ENCODE results near the gene SLC12A7. TPM values are rescaled to one million over a fixed set of nuclear protein-coding genes. Genes with fewer than 3 reads are reported as not detected.
A peak's percentile ranks its signal among the peaks of the same experiment; 100 is the strongest.

The SLC12A7 gene
- polyA plus RNA-seq, 1 donor (not counting 4 experiments of a cell fraction or from before 2014, with no cell fraction given), result 1.5 TPM

DNA sequence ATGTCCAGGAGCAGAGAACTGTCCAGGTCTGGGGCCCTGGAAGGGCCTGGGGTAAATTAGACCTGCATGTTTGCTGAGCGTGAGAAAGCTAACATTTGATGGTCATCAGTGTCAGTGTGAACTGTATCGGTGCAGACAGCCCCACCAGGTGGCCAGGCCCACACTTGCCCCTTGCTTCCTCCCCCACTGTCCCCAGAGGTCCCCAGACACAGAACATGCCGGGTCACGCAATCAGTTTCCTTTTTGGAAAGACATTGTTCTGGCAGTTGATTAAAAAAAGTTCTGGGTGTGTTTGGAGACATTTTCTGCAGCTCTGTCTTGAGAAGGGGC, 101.7 kb downstream of the SLC12A7 start:
- H3K27ac ChIP-seq (ENCODE audit: control insufficient read depth, insufficient read depth, low read length), result no peak overlapping the region
- no peaks in the 10 kb centered on the region for H3K36me3 ChIP-seq (ENCODE audit: control insufficient read depth in 2 of 2, extremely low read depth in 1 of 2, insufficient read depth in 2 of 2, low read length in 2 of 2)
- H3K9ac ChIP-seq (ENCODE audit: control insufficient read depth, extremely low read depth, insufficient read depth, low read length), result no peak overlapping the region
- TF ChIP-seq, protein P1, sequence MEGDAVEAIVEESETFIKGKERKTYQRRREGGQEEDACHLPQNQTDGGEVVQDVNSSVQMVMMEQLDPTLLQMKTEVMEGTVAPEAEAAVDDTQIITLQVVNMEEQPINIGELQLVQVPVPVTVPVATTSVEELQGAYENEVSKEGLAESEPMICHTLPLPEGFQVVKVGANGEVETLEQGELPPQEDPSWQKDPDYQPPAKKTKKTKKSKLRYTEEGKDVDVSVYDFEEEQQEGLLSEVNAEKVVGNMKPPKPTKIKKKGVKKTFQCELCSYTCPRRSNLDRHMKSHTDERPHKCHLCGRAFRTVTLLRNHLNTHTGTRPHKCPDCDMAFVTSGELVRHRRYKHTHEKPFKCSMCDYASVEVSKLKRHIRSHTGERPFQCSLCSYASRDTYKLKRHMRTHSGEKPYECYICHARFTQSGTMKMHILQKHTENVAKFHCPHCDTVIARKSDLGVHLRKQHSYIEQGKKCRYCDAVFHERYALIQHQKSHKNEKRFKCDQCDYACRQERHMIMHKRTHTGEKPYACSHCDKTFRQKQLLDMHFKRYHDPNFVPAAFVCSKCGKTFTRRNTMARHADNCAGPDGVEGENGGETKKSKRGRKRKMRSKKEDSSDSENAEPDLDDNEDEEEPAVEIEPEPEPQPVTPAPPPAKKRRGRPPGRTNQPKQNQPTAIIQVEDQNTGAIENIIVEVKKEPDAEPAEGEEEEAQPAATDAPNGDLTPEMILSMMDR (optimal IDR thresholded peaks at IDR 0.05 in 1 of 3, IDR thresholded peaks at IDR 0.05 in 1 of 3, conservative IDR thresholded peaks at IDR 0.05 in 1 of 3; ENCODE audit: extremely low read depth in 1 of 3, insufficient read depth in 2 of 3, low read length in 3 of 3), result no peak
- TF ChIP-seq EZH2 (IDR thresholded peaks at IDR 0.05; ENCODE audit: low read length), result no peak
- dilution Hi-C loops (cut with MboI; ENCODE audit: extremely low pct_ligation_motif_present, low sequenced_read_pairs), result no loop called here
- DNase-seq (ENCODE audit: low read depth, low spot score) (no peak), FAIRE-seq (no peak)
- no peaks in the 10 kb centered on the region for H3K79me2 ChIP-seq (ENCODE audit: control insufficient read depth, insufficient read depth, low read length)
- H3K4me3 ChIP-seq (ENCODE audit: control insufficient read depth in 2 of 3, extremely low read depth in 1 of 3, insufficient read depth in 2 of 3, low read depth in 1 of 3, low read length in 3 of 3), result no peak overlapping the region
- peaks cover 8% of the 10 kb centered on the region for H4K20me1 ChIP-seq (ENCODE audit: control insufficient read depth, extremely low read depth, insufficient read depth, low read length)
- no peak overlapping the region for H2AFZ ChIP-seq (ENCODE audit: control insufficient read depth, low read length)
- H3K27me3 ChIP-seq (ENCODE audit: control insufficient read depth, extremely low read depth, insufficient read depth, low read length), result peaks cover 89% of the 10 kb centered on the region
- H3K9me3 ChIP-seq (ENCODE audit: control insufficient read depth, low read depth, low read length), result no peaks in the 10 kb centered on the region
- H3K4me1 ChIP-seq (ENCODE audit: control insufficient read depth, extremely low read depth, insufficient read depth, low read length), result no peaks in the 10 kb centered on the region
- H3K9me1 ChIP-seq (ENCODE audit: control insufficient read depth, extremely low read depth, insufficient read depth, low read length), result no peaks in the 10 kb centered on the region
- H3K4me2 ChIP-seq (ENCODE audit: control insufficient read depth, extremely low read depth, insufficient read depth, low read depth, low read length), result no peak overlapping the region

DNA sequence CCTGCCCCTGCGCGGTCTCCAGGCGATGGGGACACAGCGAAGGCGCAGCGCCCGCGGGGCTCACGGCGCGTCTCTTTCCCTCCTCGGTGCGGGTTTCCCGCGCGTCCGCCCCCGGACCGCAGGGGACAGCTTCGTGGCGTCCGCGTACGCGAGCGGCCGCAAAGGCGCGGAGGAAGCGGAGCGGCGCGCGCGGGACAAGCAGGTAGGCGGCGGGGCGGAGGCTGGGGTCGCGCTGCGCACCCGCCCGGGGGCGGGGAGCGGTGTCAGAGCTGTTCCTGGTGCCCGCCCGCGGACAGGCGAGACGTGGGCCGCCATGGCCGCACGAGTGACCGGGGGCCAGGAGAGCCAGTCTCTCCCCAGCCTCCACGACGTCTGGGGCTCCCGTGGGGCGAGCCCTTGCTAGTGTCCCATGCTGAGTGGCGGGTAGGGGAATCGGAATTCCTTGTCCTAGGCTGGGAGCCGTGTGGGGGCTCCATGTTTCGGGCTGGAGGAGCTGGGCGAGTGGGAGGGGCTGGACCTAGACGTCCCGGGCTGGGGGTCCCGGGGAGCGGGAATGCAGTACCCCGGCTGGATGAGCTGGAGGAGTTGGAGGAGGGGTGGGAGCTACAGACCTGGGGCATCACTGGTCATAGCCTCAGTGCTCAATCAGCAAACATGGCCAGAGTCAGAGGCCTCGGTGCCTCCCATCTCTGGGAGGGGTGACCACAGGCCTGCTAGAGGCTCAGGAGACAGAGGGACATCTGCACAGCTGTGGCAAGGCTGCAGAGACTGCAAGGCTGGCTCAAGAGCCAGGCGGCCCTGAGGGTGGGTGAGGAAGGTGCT, 102.3 kb downstream of the SLC12A7 start:
- Histone ChIP-seq H2AFZ (ENCODE audit: control insufficient read depth, low read length) (no peak overlapping the region), H3K27ac (ENCODE audit: control insufficient read depth, insufficient read depth, low read length) (no peak overlapping the region), H3K9ac (ENCODE audit: control insufficient read depth, extremely low read depth, insufficient read depth, low read length) (no peak overlapping the region), H3K4me2 (ENCODE audit: control insufficient read depth, extremely low read depth, insufficient read depth, low read depth, low read length) (no peak overlapping the region), H3K36me3 (ENCODE audit: control insufficient read depth in 2 of 2, extremely low read depth in 1 of 2, insufficient read depth in 2 of 2, low read length in 2 of 2) (no peaks in the 10 kb centered on the region), H3K9me1 (ENCODE audit: control insufficient read depth, extremely low read depth, insufficient read depth, low read length) (no peaks in the 10 kb centered on the region), H3K79me2 (ENCODE audit: control insufficient read depth, insufficient read depth, low read length) (no peaks in the 10 kb centered on the region), H3K9me3 (ENCODE audit: control insufficient read depth, low read depth, low read length) (no peaks in the 10 kb centered on the region), H4K20me1 (ENCODE audit: control insufficient read depth, extremely low read depth, insufficient read depth, low read length) (peaks cover 8% of the 10 kb centered on the region), H3K4me3 (ENCODE audit: control insufficient read depth in 2 of 3, extremely low read depth in 1 of 3, insufficient read depth in 2 of 3, low read depth in 1 of 3, low read length in 3 of 3) (no peak overlapping the region), H3K4me1 (ENCODE audit: control insufficient read depth, extremely low read depth, insufficient read depth, low read length) (peaks cover under 1% of the 10 kb centered on the region), H3K27me3 (ENCODE audit: control insufficient read depth, extremely low read depth, insufficient read depth, low read length) (peaks cover 89% of the 10 kb centered on the region)
- TF ChIP-seq, protein P1 (optimal IDR thresholded peaks at IDR 0.05 in 1 of 3, IDR thresholded peaks at IDR 0.05 in 1 of 3, conservative IDR thresholded peaks at IDR 0.05 in 1 of 3; ENCODE audit: extremely low read depth in 1 of 3, insufficient read depth in 2 of 3, low read length in 3 of 3), result no peak
- TF ChIP-seq EZH2 (IDR thresholded peaks at IDR 0.05; ENCODE audit: low read length), result peak; percentile 83
- dilution Hi-C loops (cut with MboI; ENCODE audit: extremely low pct_ligation_motif_present, low sequenced_read_pairs), result no loop called here
- DNase-seq (ENCODE audit: low read depth, low spot score), result no peak
- FAIRE-seq, result no peak

Data from keratinocyte (primary cell).